PC-3 (cell line): ENCODE measurements around the gene SMIM11.

ENCODE experiments used
- CTCF ChIP-seq: fragments of 300-600 bp; sonication (generic); conservative IDR thresholded peaks from 2 replicates; pipeline ENCODE4 v1.5.1; 2017; ENCODE audit warnings: antibody characterized with exemption, low read depth, mild to moderate bottlenecking, low read length
- EZH2 ChIP-seq: fragments of 300-600 bp; sonication (generic); IDR thresholded peaks from one replicate; pipeline ENCODE4 v1.6.1; 2017; ENCODE audit warnings: antibody characterized with exemption, mild to moderate bottlenecking, low read length; ENCODE audit not compliant: unreplicated experiment

GRCh38 chr21:34331726-34332125 is 43.6 kb upstream of the SMIM11 start:
- no peak for TF ChIP-seq CTCF
- TF ChIP-seq EZH2 = no peak
